A549 (cell line): ENCODE measurements around the gene BMP4.

Experiments used
- CBX2 ChIP-seq: fragments of 200-600 bp; sonication (generic); IDR thresholded peaks from 2 replicates; pipeline ENCODE4 v1.6.1; 2016; ENCODE audit warnings: low read depth, mild to moderate bottlenecking, borderline replicate concordance
- CTCF ChIP-seq: fragments of >200 bp; sonication (Bioruptor Twin); formaldehyde crosslinking; IDR thresholded peaks from 3 replicates; pipeline ENCODE4 v1.5.1; 2016
- EP300 ChIP-seq, 2 experiments: fragments of >200 bp; sonication (Bioruptor Twin); formaldehyde crosslinking; IDR thresholded peaks; 2 replicates in 1 of 2; 3 replicates in 1 of 2; pipeline ENCODE4 v1.6.1; 2016 to 2017
- FOSB ChIP-seq: fragments of 250-450 bp; sonication (Bioruptor Pico); IDR thresholded peaks from 2 replicates; pipeline ENCODE4 v1.5.0; 2020; ENCODE audit warnings: mild to moderate bottlenecking, moderate library complexity
- RFX5 ChIP-seq: fragments of 450-650 bp; IDR thresholded peaks from 2 replicates; pipeline ENCODE4 v1.7.1; 2014; ENCODE audit warnings: antibody characterized with exemption, mild to moderate bottlenecking, moderate library complexity

GRCh38 chr14:53900499-53900898 lies 56.1 kb downstream of the BMP4 start:
- TF ChIP-seq RFX5 = no peak
- TF ChIP-seq EP300 (IDR thresholded peaks at IDR 0.05) = no peak
- no peak for TF ChIP-seq CTCF
- no peak for TF ChIP-seq CBX2
- TF ChIP-seq FOSB (CRISPR knock-in tag) = no peak
